ENCODE results near the gene FAM204A.

FAM204A gene

GRCh38 chr10:118264252-118264651, 77.9 kb downstream of the FAM204A start (continued):
- no peak for TF ChIP-seq PPARA (CRISPR knock-in tag; IDR thresholded peaks at IDR 0.05; ENCODE audit: borderline replicate concordance)

- no peak for ATAC-seq
- no peak for TF ChIP-seq TCF4 (CRISPR knock-in tag; IDR thresholded peaks at IDR 0.05; ENCODE audit: borderline replicate concordance)
- no peak for TF ChIP-seq ZNF565 (CRISPR knock-in tag; conservative IDR thresholded peaks at IDR 0.05; ENCODE audit: low read depth)
Measured at GRCh38 chr10:118262538-118262937, 79.6 kb downstream of the FAM204A start.

GRCh38 chr10:118259288-118259906, 82.7 kb downstream of the FAM204A start:
- ATAC-seq: peak; percentile 84
- no peak for TF ChIP-seq CSDC2 (CRISPR knock-in tag; IDR thresholded peaks at IDR 0.05)
- no peak for TF ChIP-seq ESRRG (CRISPR knock-in tag; IDR thresholded peaks at IDR 0.05)
- TF ChIP-seq CREB5 (CRISPR knock-in tag; IDR thresholded peaks at IDR 0.05; ENCODE audit: low read depth): no peak
- no peak for TF ChIP-seq TOX (CRISPR knock-in tag; IDR thresholded peaks at IDR 0.05; ENCODE audit: borderline replicate concordance)

GRCh38 chr10:118258285-118258684, 83.8 kb downstream of the FAM204A start:
- ATAC-seq: no peak
- TF ChIP-seq ZNF565 (CRISPR knock-in tag; conservative IDR thresholded peaks at IDR 0.05; ENCODE audit: low read depth) (no peak), TOX (CRISPR knock-in tag; IDR thresholded peaks at IDR 0.05; ENCODE audit: borderline replicate concordance) (no peak), ISL1 (CRISPR knock-in tag; IDR thresholded peaks at IDR 0.05) (no peak), BACH2 (CRISPR knock-in tag; IDR thresholded peaks at IDR 0.05; ENCODE audit: borderline replicate concordance) (no peak), ARNTL (CRISPR knock-in tag; IDR thresholded peaks at IDR 0.05; ENCODE audit: borderline replicate concordance, low read depth) (no peak), SNAI2 (CRISPR knock-in tag; IDR thresholded peaks at IDR 0.05) (no peak), ZFP3 (CRISPR knock-in tag; IDR thresholded peaks at IDR 0.05) (no peak), CREB5 (CRISPR knock-in tag; IDR thresholded peaks at IDR 0.05; ENCODE audit: low read depth) (no peak), ZC3H10 (CRISPR knock-in tag; IDR thresholded peaks at IDR 0.05) (no peak), OSR1 (CRISPR knock-in tag; IDR thresholded peaks at IDR 0.05) (no peak), PATZ1 (CRISPR knock-in tag; IDR thresholded peaks at IDR 0.05; ENCODE audit: borderline replicate concordance) (no peak), ESRRG (CRISPR knock-in tag; IDR thresholded peaks at IDR 0.05) (no peak), CSRNP3 (CRISPR knock-in tag; IDR thresholded peaks at IDR 0.05) (no peak), CSDC2 (CRISPR knock-in tag; IDR thresholded peaks at IDR 0.05) (no peak), TCF4 (CRISPR knock-in tag; IDR thresholded peaks at IDR 0.05; ENCODE audit: borderline replicate concordance) (no peak), POU6F1 (CRISPR knock-in tag; IDR thresholded peaks at IDR 0.05; ENCODE audit: borderline replicate concordance, low read depth) (no peak), RARB (CRISPR knock-in tag; IDR thresholded peaks at IDR 0.05) (no peak), ZNF70 (CRISPR knock-in tag; IDR thresholded peaks at IDR 0.05) (no peak)
